ENCODE data around the gene STK10.
"Not testable (repeated sequence)": the region's sequence is repeated elsewhere in the genome, so short reads cannot be mapped to it uniquely, and the experiment has no call there.

STK10 gene

GRCh38 chr5:172031894-172032461 is 156.0 kb downstream of the STK10 start:
- H3K9me3 ChIP-seq (ENCODE audit: control insufficient read depth, low read length): no peaks in the 10 kb centered on the region
- DNase-seq: no peak
- no peak overlapping the region for H3K4me3 ChIP-seq (ENCODE audit: insufficient read depth, low read depth, low read length, poor library complexity, severe bottlenecking)
- H3K27ac ChIP-seq (ENCODE audit: insufficient read depth, low read length, poor library complexity, severe bottlenecking): no peak overlapping the region
- H3K4me1 ChIP-seq (ENCODE audit: control insufficient read depth, insufficient read depth, low read length, poor library complexity, severe bottlenecking): no peaks in the 10 kb centered on the region
- H3K27me3 ChIP-seq (replicated peaks; ENCODE audit: control insufficient read depth, insufficient read depth, low read length, poor library complexity, severe bottlenecking): no peaks in the 10 kb centered on the region
- no peaks in the 10 kb centered on the region for H3K36me3 ChIP-seq (ENCODE audit: control insufficient read depth, insufficient read depth, low read length)

- H3K9me3 ChIP-seq (ENCODE audit: control insufficient read depth, low read length): no peaks in the 10 kb centered on the region
- H3K36me3 ChIP-seq (ENCODE audit: control insufficient read depth, insufficient read depth, low read length): no peaks in the 10 kb centered on the region
- H3K4me3 ChIP-seq (ENCODE audit: insufficient read depth, low read depth, low read length, poor library complexity, severe bottlenecking): no peak overlapping the region
- no peak overlapping the region for H3K27ac ChIP-seq (ENCODE audit: insufficient read depth, low read length, poor library complexity, severe bottlenecking)
- no peaks in the 10 kb centered on the region for H3K27me3 ChIP-seq (replicated peaks; ENCODE audit: control insufficient read depth, insufficient read depth, low read length, poor library complexity, severe bottlenecking)
- no peaks in the 10 kb centered on the region for H3K4me1 ChIP-seq (ENCODE audit: control insufficient read depth, insufficient read depth, low read length, poor library complexity, severe bottlenecking)
- DNase-seq: no peak
These were observed 158.1 kb downstream of the STK10 start for GRCh38 chr5:172029876-172030275.

- Histone ChIP-seq H3K4me1 (ENCODE audit: control insufficient read depth, insufficient read depth, low read length, poor library complexity, severe bottlenecking) (no peaks in the 10 kb centered on the region), H3K4me3 (ENCODE audit: insufficient read depth, low read depth, low read length, poor library complexity, severe bottlenecking) (no peak overlapping the region), H3K27ac (ENCODE audit: insufficient read depth, low read length, poor library complexity, severe bottlenecking) (no peak overlapping the region), H3K36me3 (ENCODE audit: control insufficient read depth, insufficient read depth, low read length) (no peaks in the 10 kb centered on the region), H3K9me3 (ENCODE audit: control insufficient read depth, low read length) (no peaks in the 10 kb centered on the region), H3K27me3 (replicated peaks; ENCODE audit: control insufficient read depth, insufficient read depth, low read length, poor library complexity, severe bottlenecking) (no peaks in the 10 kb centered on the region)
- DNase-seq: no peak
These were observed 159.9 kb downstream of the STK10 start for GRCh38 chr5:172028167-172028566.

- H3K27ac ChIP-seq (ENCODE audit: insufficient read depth, low read length, poor library complexity, severe bottlenecking); H3K4me1 ChIP-seq (ENCODE audit: control insufficient read depth, insufficient read depth, low read length, poor library complexity, severe bottlenecking); H3K9me3 ChIP-seq (ENCODE audit: control insufficient read depth, low read length); H3K36me3 ChIP-seq (ENCODE audit: control insufficient read depth, insufficient read depth, low read length); H3K4me3 ChIP-seq (ENCODE audit: insufficient read depth, low read depth, low read length, poor library complexity, severe bottlenecking); DNase-seq; H3K27me3 ChIP-seq (replicated peaks; ENCODE audit: control insufficient read depth, insufficient read depth, low read length, poor library complexity, severe bottlenecking): not testable (repeated sequence)
These were observed 167.8 kb downstream of the STK10 start for GRCh38 chr5:172020110-172020786.

- no peaks in the 10 kb centered on the region for H3K27me3 ChIP-seq (replicated peaks; ENCODE audit: control insufficient read depth, insufficient read depth, low read length, poor library complexity, severe bottlenecking)
- H3K4me1 ChIP-seq (ENCODE audit: control insufficient read depth, insufficient read depth, low read length, poor library complexity, severe bottlenecking): no peaks in the 10 kb centered on the region
- no peaks in the 10 kb centered on the region for H3K9me3 ChIP-seq (ENCODE audit: control insufficient read depth, low read length)
- H3K27ac ChIP-seq (ENCODE audit: insufficient read depth, low read length, poor library complexity, severe bottlenecking): no peak overlapping the region
- DNase-seq: no peak
- H3K4me3 ChIP-seq (ENCODE audit: insufficient read depth, low read depth, low read length, poor library complexity, severe bottlenecking): no peak overlapping the region
- no peaks in the 10 kb centered on the region for H3K36me3 ChIP-seq (ENCODE audit: control insufficient read depth, insufficient read depth, low read length)
These were observed 172.7 kb downstream of the STK10 start for GRCh38 chr5:172015346-172015745.

- no peaks in the 10 kb centered on the region for H3K9me3 ChIP-seq (ENCODE audit: control insufficient read depth, low read length)
- DNase-seq: no peak
- H3K27ac ChIP-seq (ENCODE audit: insufficient read depth, low read length, poor library complexity, severe bottlenecking): no peak overlapping the region
- no peak overlapping the region for H3K4me3 ChIP-seq (ENCODE audit: insufficient read depth, low read depth, low read length, poor library complexity, severe bottlenecking)
- no peaks in the 10 kb centered on the region for H3K27me3 ChIP-seq (replicated peaks; ENCODE audit: control insufficient read depth, insufficient read depth, low read length, poor library complexity, severe bottlenecking)
- H3K36me3 ChIP-seq (ENCODE audit: control insufficient read depth, insufficient read depth, low read length): no peaks in the 10 kb centered on the region
- H3K4me1 ChIP-seq (ENCODE audit: control insufficient read depth, insufficient read depth, low read length, poor library complexity, severe bottlenecking): peaks cover 21% of the 10 kb centered on the region
These were observed 177.7 kb downstream of the STK10 start for GRCh38 chr5:172010278-172010677.

- H3K27me3 ChIP-seq (replicated peaks; ENCODE audit: control insufficient read depth, insufficient read depth, low read length, poor library complexity, severe bottlenecking): no peaks in the 10 kb centered on the region
- no peak for DNase-seq
- no peak overlapping the region for H3K4me3 ChIP-seq (ENCODE audit: insufficient read depth, low read depth, low read length, poor library complexity, severe bottlenecking)
- no peaks in the 10 kb centered on the region for H3K36me3 ChIP-seq (ENCODE audit: control insufficient read depth, insufficient read depth, low read length)
- H3K27ac ChIP-seq (ENCODE audit: insufficient read depth, low read length, poor library complexity, severe bottlenecking): no peak overlapping the region
- no peaks in the 10 kb centered on the region for H3K9me3 ChIP-seq (ENCODE audit: control insufficient read depth, low read length)
- peaks cover 26% of the 10 kb centered on the region for H3K4me1 ChIP-seq (ENCODE audit: control insufficient read depth, insufficient read depth, low read length, poor library complexity, severe bottlenecking)
These were observed 178.3 kb downstream of the STK10 start for GRCh38 chr5:172009536-172010270.

- Histone ChIP-seq H3K27ac (ENCODE audit: insufficient read depth, low read length, poor library complexity, severe bottlenecking) (no peak overlapping the region), H3K9me3 (ENCODE audit: control insufficient read depth, low read length) (no peaks in the 10 kb centered on the region), H3K4me3 (ENCODE audit: insufficient read depth, low read depth, low read length, poor library complexity, severe bottlenecking) (no peak overlapping the region), H3K4me1 (ENCODE audit: control insufficient read depth, insufficient read depth, low read length, poor library complexity, severe bottlenecking) (peaks cover 27% of the 10 kb centered on the region), H3K27me3 (replicated peaks; ENCODE audit: control insufficient read depth, insufficient read depth, low read length, poor library complexity, severe bottlenecking) (no peaks in the 10 kb centered on the region), H3K36me3 (ENCODE audit: control insufficient read depth, insufficient read depth, low read length) (no peaks in the 10 kb centered on the region)
- DNase-seq: no peak
These were observed 179.3 kb downstream of the STK10 start for GRCh38 chr5:172008689-172009141.

- Histone ChIP-seq H3K4me1 (ENCODE audit: control insufficient read depth, insufficient read depth, low read length, poor library complexity, severe bottlenecking) (peaks cover 27% of the 10 kb centered on the region), H3K27me3 (replicated peaks; ENCODE audit: control insufficient read depth, insufficient read depth, low read length, poor library complexity, severe bottlenecking) (no peaks in the 10 kb centered on the region), H3K4me3 (ENCODE audit: insufficient read depth, low read depth, low read length, poor library complexity, severe bottlenecking) (no peak overlapping the region), H3K27ac (ENCODE audit: insufficient read depth, low read length, poor library complexity, severe bottlenecking) (no peak overlapping the region), H3K36me3 (ENCODE audit: control insufficient read depth, insufficient read depth, low read length) (no peaks in the 10 kb centered on the region), H3K9me3 (ENCODE audit: control insufficient read depth, low read length) (no peaks in the 10 kb centered on the region)
- DNase-seq: no peak
These were observed 179.9 kb downstream of the STK10 start for GRCh38 chr5:172008111-172008455.
